Measurements from ENCODE around the gene FBRSL1.

Gene FBRSL1

DNA sequence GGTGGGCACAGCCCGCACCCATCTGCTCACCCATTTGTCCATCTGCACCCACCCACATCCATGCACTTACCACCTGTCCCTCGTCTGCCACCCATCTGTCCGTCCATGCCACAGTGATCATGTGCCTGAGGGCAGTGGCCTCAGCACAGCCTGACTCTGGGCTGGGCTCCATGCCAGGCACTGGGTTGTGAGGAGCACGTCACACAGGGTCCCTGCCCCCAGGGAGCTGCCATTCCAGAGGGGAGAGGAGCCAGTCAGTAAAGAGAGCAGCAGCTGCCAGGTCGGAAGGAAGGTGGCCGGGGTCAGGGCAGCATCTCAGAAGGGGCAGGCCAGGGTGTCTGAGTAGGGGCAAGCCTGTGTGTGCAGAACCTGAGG is 43.6 kb downstream of the FBRSL1 start:
- no peak for DNase-seq (ENCODE audit: low spot score)
- TF ChIP-seq CTCF (IDR thresholded peaks at IDR 0.05; ENCODE audit: extremely low read depth, missing control alignments) = no peak

GRCh38 chr12:132534076-132534475 is 44.1 kb downstream of the FBRSL1 start:
- no peak for DNase-seq (ENCODE audit: low spot score)
- TF ChIP-seq CTCF (IDR thresholded peaks at IDR 0.05; ENCODE audit: extremely low read depth, missing control alignments) = no peak

DNA sequence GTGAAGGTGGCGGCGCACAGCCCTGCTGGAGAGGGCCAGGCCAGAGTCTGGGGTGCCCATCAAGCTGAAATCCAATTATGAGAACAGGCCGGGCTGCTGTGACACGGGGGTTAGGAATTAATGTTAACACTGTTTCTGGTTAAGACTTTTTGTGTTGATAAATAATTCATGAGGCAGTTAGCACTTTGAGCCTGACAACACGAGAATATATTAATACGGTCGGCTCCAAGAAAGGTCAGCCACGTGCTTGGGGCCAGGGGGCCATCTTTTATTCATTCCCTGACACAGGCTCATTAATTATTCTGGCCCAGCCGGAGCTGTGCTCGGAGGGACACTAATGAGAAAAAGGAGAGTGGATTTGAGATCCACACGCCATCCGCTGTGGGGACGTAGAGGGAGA is 45.1 kb downstream of the FBRSL1 start:
- DNase-seq (ENCODE audit: low spot score) = no peak
- TF ChIP-seq CTCF (IDR thresholded peaks at IDR 0.05; ENCODE audit: extremely low read depth, missing control alignments) = no peak

DNA sequence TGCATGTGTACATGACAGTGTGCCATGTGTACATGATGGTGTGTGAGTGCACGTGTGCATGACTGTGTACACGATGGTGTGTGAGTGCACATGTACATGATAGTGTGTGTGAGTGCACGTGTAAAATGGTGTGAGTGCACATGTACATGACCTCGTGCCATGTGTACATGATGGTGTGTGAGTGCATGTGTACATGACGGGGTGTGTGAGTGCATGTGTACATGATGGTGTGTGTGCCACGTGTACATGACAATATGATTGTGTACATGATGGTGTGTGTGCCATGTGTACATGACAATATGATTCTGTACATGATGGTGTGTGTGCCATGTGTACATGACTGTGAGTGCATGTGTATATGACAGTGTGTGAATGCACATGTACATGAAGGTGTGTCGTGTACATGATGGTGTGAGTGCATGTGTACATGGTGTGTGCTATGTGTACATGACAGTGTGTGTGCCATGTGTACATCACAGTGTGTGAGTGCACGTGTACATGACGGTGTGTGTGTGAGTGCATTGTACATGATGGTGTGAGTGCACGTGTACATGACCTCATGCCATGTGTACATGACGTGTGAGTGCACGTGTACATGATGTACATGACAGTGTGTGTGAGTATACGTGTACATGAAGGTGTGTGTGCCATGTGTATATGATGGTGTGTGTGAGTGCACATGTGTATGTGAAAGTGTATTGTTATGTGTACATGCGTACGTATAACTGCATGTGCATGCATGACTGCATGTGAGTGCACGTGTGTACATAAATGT is 46.3 kb downstream of the FBRSL1 start:
- TF ChIP-seq CTCF (IDR thresholded peaks at IDR 0.05; ENCODE audit: extremely low read depth, missing control alignments) = no peak
- DNase-seq (ENCODE audit: low spot score) = no peak

GRCh38 chr12:132537049-132537448 is 47.1 kb downstream of the FBRSL1 start:
- TF ChIP-seq CTCF (IDR thresholded peaks at IDR 0.05; ENCODE audit: extremely low read depth, missing control alignments) = no peak
- DNase-seq (ENCODE audit: low spot score) = no peak

- TF ChIP-seq CTCF (IDR thresholded peaks at IDR 0.05; ENCODE audit: extremely low read depth, missing control alignments) = no peak
- DNase-seq (ENCODE audit: low spot score) = no peak
Observed at GRCh38 chr12:132537836-132538662, 48.1 kb downstream of the FBRSL1 start.

DNA sequence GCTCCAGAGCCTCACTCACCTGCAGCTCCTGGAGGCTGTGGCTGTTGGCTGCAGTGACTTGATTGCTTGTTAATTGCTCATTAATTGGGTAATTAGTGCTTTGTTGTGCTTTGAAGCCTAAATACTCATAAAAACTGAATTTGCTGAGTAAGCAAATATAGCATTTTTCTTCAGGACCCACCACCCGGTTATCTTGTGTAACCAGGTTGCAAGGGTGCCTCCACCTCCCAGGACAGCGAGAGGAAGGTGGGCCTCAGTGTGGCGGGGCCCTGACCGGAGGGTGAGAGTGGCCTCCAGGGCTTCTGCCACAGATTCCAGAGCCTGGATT is 48.7 kb downstream of the FBRSL1 start:
- no peak for TF ChIP-seq CTCF (IDR thresholded peaks at IDR 0.05; ENCODE audit: extremely low read depth, missing control alignments)
- no peak for DNase-seq (ENCODE audit: low spot score)
